ENCODE results near the gene UTP25.
"Not testable (repeated sequence)": the region's sequence is repeated elsewhere in the genome, so short reads cannot be mapped to it uniquely, and the experiment has no call there.

Gene UTP25

GRCh38 chr1:209785592-209785991 is 42.2 kb upstream of the UTP25 start:
- Histone ChIP-seq H3K9me3 (no peaks in the 10 kb centered on the region), H3K4me1 (no peaks in the 10 kb centered on the region), H3K36me3 (no peaks in the 10 kb centered on the region; the same call in 1 of the 2 replicates), H3K27me3 (no peaks in the 10 kb centered on the region), H3K4me3 (ENCODE audit: low read depth, low read length) (no peak overlapping the region)
- no peak for DNase-seq
- TF ChIP-seq CTCF (IDR thresholded peaks at IDR 0.05; ENCODE audit: low read depth, low read length): no peak

DNA sequence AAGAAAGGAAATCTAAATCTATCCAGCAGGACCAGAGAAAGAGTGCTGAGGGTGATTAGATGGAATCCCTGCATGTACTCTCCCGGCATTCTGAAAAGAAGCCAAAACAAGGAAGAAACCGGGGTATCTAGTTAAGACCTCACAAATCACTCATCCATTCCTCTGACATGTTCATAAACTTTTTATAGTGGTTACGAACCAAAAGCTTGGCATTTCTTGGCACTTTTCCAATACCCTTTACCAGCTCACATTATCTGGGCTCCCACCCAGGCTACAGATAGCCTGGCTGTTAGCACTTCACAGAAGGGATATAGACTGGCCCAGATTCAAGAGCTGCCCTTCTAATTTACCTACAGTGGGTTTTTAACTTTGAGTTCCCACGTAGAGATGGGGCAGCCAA is 41.6 kb upstream of the UTP25 start:
- Histone ChIP-seq H3K36me3 (no peaks in the 10 kb centered on the region; the same call in 1 of the 2 replicates), H3K4me3 (ENCODE audit: low read depth, low read length) (no peak overlapping the region), H3K9me3 (no peaks in the 10 kb centered on the region), H3K4me1 (no peaks in the 10 kb centered on the region), H3K27me3 (no peaks in the 10 kb centered on the region)
- TF ChIP-seq CTCF (IDR thresholded peaks at IDR 0.05; ENCODE audit: low read depth, low read length): no peak
- DNase-seq: no peak

DNA sequence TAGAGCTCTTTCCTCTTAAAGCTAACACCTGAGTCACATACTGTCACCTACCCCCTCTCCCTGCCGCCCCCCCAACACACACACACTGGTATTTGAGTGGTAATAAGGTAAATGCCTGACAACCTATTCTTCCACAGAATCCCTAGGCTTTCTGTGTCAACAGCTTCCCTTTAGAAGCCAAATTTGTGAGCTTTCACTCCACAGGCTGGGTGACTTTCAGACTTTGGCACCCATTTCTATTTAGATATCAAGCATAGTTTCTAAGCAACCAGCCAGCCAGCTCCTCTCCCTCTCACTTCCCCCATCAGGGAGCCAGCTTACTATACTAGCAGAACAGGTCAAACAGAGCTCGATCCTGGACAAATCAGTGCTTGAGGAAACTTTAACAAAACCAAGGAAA is 40.2 kb upstream of the UTP25 start:
- H3K27me3 ChIP-seq: no peaks in the 10 kb centered on the region
- H3K4me3 ChIP-seq (ENCODE audit: low read depth, low read length): no peak overlapping the region
- DNase-seq: no peak
- H3K4me1 ChIP-seq: no peaks in the 10 kb centered on the region
- H3K36me3 ChIP-seq: no peaks in the 10 kb centered on the region; the same call in 1 of the 2 replicates
- TF ChIP-seq CTCF (IDR thresholded peaks at IDR 0.05; ENCODE audit: low read depth, low read length): no peak
- H3K9me3 ChIP-seq: no peaks in the 10 kb centered on the region

DNA sequence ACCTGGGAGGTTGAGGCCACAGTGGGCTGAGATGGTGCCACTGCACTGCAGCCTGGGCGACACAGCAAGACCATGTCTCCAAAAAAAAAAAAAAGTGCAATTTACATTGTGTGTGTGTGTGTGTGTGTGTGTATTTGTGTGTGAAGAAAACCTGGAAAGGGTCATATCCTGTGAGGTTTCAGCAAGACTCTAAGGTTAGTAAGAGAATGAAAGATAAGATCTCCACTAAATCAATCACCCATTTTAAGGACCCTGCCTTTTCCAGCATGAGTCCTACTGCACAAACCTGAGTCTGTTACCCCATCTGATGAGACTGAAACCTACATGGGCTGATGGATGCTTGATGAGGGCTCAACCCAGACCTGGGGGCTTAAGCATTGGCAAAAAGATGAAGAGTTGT is 38.5 kb upstream of the UTP25 start:
- no peak overlapping the region for H3K4me3 ChIP-seq (ENCODE audit: low read depth, low read length)
- no peaks in the 10 kb centered on the region for H3K9me3 ChIP-seq
- TF ChIP-seq CTCF (IDR thresholded peaks at IDR 0.05; ENCODE audit: low read depth, low read length): no peak
- H3K4me1 ChIP-seq: no peaks in the 10 kb centered on the region
- H3K27me3 ChIP-seq: no peaks in the 10 kb centered on the region
- no peaks in the 10 kb centered on the region; the same call in 1 of the 2 replicates for H3K36me3 ChIP-seq
- no peak for DNase-seq

- Histone ChIP-seq H3K4me3 (ENCODE audit: low read depth, low read length) (no peak overlapping the region), H3K27me3 (no peaks in the 10 kb centered on the region), H3K9me3 (no peaks in the 10 kb centered on the region), H3K36me3 (no peaks in the 10 kb centered on the region; the same call in 1 of the 2 replicates), H3K4me1 (no peaks in the 10 kb centered on the region)
- DNase-seq: no peak
- TF ChIP-seq CTCF (IDR thresholded peaks at IDR 0.05; ENCODE audit: low read depth, low read length): no peak
Observed at GRCh38 chr1:209790286-209791193, 37.2 kb upstream of the UTP25 start.

DNA sequence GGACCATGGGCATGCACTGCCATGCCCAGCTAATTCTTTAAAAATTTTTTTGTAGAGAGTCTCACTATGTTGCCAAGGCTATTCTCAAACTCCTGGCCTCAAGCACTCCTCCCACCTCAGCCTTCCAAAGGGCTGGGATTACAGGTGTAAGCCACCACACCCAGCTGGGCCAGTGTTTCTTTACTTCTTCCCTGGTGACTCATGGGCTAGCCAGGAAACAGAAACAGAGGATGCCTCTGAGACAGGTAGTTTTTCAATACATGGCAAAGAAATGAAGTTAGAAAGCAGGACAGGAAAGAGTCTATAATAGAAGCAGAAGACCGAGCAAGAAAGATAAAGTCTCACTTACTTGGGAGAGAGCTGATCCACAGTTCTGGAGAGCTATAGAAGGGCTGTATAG is 35.9 kb upstream of the UTP25 start:
- H3K4me3 ChIP-seq (ENCODE audit: low read depth, low read length): no peak overlapping the region
- H3K9me3 ChIP-seq: no peaks in the 10 kb centered on the region
- TF ChIP-seq CTCF (IDR thresholded peaks at IDR 0.05; ENCODE audit: low read depth, low read length): no peak
- no peaks in the 10 kb centered on the region; the same call in 1 of the 2 replicates for H3K36me3 ChIP-seq
- DNase-seq: no peak
- H3K4me1 ChIP-seq: no peaks in the 10 kb centered on the region
- H3K27me3 ChIP-seq: no peaks in the 10 kb centered on the region

GRCh38 chr1:209793711-209794110 is 34.1 kb upstream of the UTP25 start:
- H3K4me3 ChIP-seq (ENCODE audit: low read depth, low read length); H3K4me1 ChIP-seq; H3K27me3 ChIP-seq; DNase-seq; H3K36me3 ChIP-seq; H3K9me3 ChIP-seq: not testable (repeated sequence)

All from BE2C (cell line).